ENCODE data around the gene USP6NL.

Gene USP6NL

GRCh38 chr10:11493646-11494045, 117.8 kb downstream of the USP6NL start:
- no peak for TF ChIP-seq FOXM1 (IDR thresholded peaks at IDR 0.05; ENCODE audit: borderline replicate concordance)
- no peak for DNase-seq (ENCODE audit: extremely low spot score)
- POLR2A ChIA-PET, result no interaction called here
- CTCF ChIA-PET, result no interaction called here

GRCh38 chr10:11491087-11491486, 120.4 kb downstream of the USP6NL start:
- POLR2A ChIA-PET, result no interaction called here
- TF ChIP-seq CTBP1 (IDR thresholded peaks at IDR 0.05; ENCODE audit: borderline replicate concordance) (no peak), FOXM1 (IDR thresholded peaks at IDR 0.05; ENCODE audit: borderline replicate concordance) (no peak), ZNF384 (IDR thresholded peaks at IDR 0.05) (no peak), PKNOX1 (IDR thresholded peaks at IDR 0.05) (no peak), L3MBTL2 (conservative IDR thresholded peaks at IDR 0.05) (no peak), ELF4 (IDR thresholded peaks at IDR 0.05) (no peak), ARNT (IDR thresholded peaks at IDR 0.05) (no peak), SP1 (IDR thresholded peaks at IDR 0.05) (no peak), HDGF (IDR thresholded peaks at IDR 0.05; ENCODE audit: borderline replicate concordance) (no peak), LEF1 (IDR thresholded peaks at IDR 0.05; ENCODE audit: borderline replicate concordance) (no peak)
- CTCF ChIA-PET, result no interaction called here
- no peak for DNase-seq (ENCODE audit: extremely low spot score)

- no peak for TF ChIP-seq FOXM1 (IDR thresholded peaks at IDR 0.05; ENCODE audit: borderline replicate concordance)
- no peak for TF ChIP-seq TARDBP (IDR thresholded peaks at IDR 0.05)
- TF ChIP-seq BHLHE40 (IDR thresholded peaks at IDR 0.05; ENCODE audit: borderline replicate concordance), result no peak
- no peak for TF ChIP-seq SP1 (IDR thresholded peaks at IDR 0.05)
- TF ChIP-seq ZNF384 (IDR thresholded peaks at IDR 0.05), result no peak
- TF ChIP-seq SUZ12 (IDR thresholded peaks at IDR 0.05), result no peak
- no peak for TF ChIP-seq FOXA1 (IDR thresholded peaks at IDR 0.05)
- TF ChIP-seq NFRKB (IDR thresholded peaks at IDR 0.05), result no peak
- TF ChIP-seq ARNT (IDR thresholded peaks at IDR 0.05), result no peak
- no peak for TF ChIP-seq CTBP1 (IDR thresholded peaks at IDR 0.05; ENCODE audit: borderline replicate concordance)
- no peak for TF ChIP-seq PKNOX1 (IDR thresholded peaks at IDR 0.05)
- TF ChIP-seq L3MBTL2 (conservative IDR thresholded peaks at IDR 0.05), result no peak
- no peak for TF ChIP-seq FOXK2 (IDR thresholded peaks at IDR 0.05)
- TF ChIP-seq HDGF (IDR thresholded peaks at IDR 0.05; ENCODE audit: borderline replicate concordance), result no peak
- TF ChIP-seq ELF4 (IDR thresholded peaks at IDR 0.05), result no peak
- ChIA-PET CTCF (no interaction called here), POLR2A (no interaction called here)
- no peak for DNase-seq (ENCODE audit: extremely low spot score)
Measured at GRCh38 chr10:11489591-11489990, 121.9 kb downstream of the USP6NL start.

GRCh38 chr10:11488126-11488525, 123.3 kb downstream of the USP6NL start:
- ChIA-PET POLR2A (no interaction called here), CTCF (no interaction called here)
- DNase-seq (ENCODE audit: extremely low spot score), result no peak
- no peak for TF ChIP-seq CTBP1 (IDR thresholded peaks at IDR 0.05; ENCODE audit: borderline replicate concordance)
- TF ChIP-seq ELF4 (IDR thresholded peaks at IDR 0.05), result no peak
- TF ChIP-seq SUZ12 (IDR thresholded peaks at IDR 0.05), result no peak
- no peak for TF ChIP-seq ZNF384 (IDR thresholded peaks at IDR 0.05)
- TF ChIP-seq FOXA1 (IDR thresholded peaks at IDR 0.05), result no peak
- no peak for TF ChIP-seq SP1 (IDR thresholded peaks at IDR 0.05)
- TF ChIP-seq FOXK2 (IDR thresholded peaks at IDR 0.05), result no peak
- TF ChIP-seq BHLHE40 (IDR thresholded peaks at IDR 0.05; ENCODE audit: borderline replicate concordance), result no peak
- TF ChIP-seq FOXM1 (IDR thresholded peaks at IDR 0.05; ENCODE audit: borderline replicate concordance), result no peak
- no peak for TF ChIP-seq TARDBP (IDR thresholded peaks at IDR 0.05)
- no peak for TF ChIP-seq ARNT (IDR thresholded peaks at IDR 0.05)
- TF ChIP-seq PKNOX1 (IDR thresholded peaks at IDR 0.05), result no peak
- no peak for TF ChIP-seq LEF1 (IDR thresholded peaks at IDR 0.05; ENCODE audit: borderline replicate concordance)
- no peak for TF ChIP-seq NFRKB (IDR thresholded peaks at IDR 0.05)

GRCh38 chr10:11483201-11484148, 128.0 kb downstream of the USP6NL start:
- ChIA-PET POLR2A (no interaction called here), CTCF (no interaction called here)
- TF ChIP-seq ELF4 (IDR thresholded peaks at IDR 0.05), result no peak
- TF ChIP-seq CTBP1 (IDR thresholded peaks at IDR 0.05; ENCODE audit: borderline replicate concordance), result no peak
- TF ChIP-seq ARNT (IDR thresholded peaks at IDR 0.05), result no peak
- no peak for TF ChIP-seq SP1 (IDR thresholded peaks at IDR 0.05)
- DNase-seq (ENCODE audit: extremely low spot score), result no peak

- DNase-seq (ENCODE audit: extremely low spot score), result no peak
- TF ChIP-seq ZNF384 (IDR thresholded peaks at IDR 0.05) (no peak), CTBP1 (IDR thresholded peaks at IDR 0.05; ENCODE audit: borderline replicate concordance) (no peak), HDGF (IDR thresholded peaks at IDR 0.05; ENCODE audit: borderline replicate concordance) (no peak), SP1 (IDR thresholded peaks at IDR 0.05) (no peak), ARNT (IDR thresholded peaks at IDR 0.05) (no peak), FOXA1 (IDR thresholded peaks at IDR 0.05) (no peak), FOXK2 (IDR thresholded peaks at IDR 0.05) (no peak)
- ChIA-PET POLR2A (no interaction called here), CTCF (no interaction called here)
Measured at GRCh38 chr10:11482306-11482705, 129.1 kb downstream of the USP6NL start.
